ENCODE data around the gene SAMMSON.

The SAMMSON gene

DNA sequence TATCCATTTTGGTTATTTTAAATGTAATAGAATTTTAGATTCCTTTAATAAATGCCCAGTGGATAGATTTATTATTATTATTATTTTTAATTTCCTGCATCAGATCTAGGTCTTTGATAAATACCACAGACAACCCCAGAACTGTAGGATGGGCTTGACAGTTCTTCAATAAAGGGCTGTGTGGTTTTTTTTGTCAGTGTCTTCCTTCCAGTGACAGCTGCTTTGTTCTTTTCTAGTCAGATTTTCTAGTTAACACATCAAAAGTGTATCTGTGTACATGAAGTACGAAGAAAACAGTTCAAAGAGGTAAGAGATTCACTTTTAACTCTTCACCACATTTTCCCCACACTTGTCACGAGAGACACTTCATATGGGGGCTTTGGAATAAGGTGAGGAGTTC lies 120.3 kb downstream of the SAMMSON start:
- H3K4me1 ChIP-seq (ENCODE audit: control insufficient read depth, low read length) = no peaks in the 10 kb centered on the region
- H3K4me2 ChIP-seq (ENCODE audit: low read length) = no peak overlapping the region

More for the DNA sequence above, 120.3 kb downstream of the SAMMSON start:
- Histone ChIP-seq H3K36me3 (ENCODE audit: control insufficient read depth, low read length) (no peaks in the 10 kb centered on the region), H3K4me3 (ENCODE audit: low read length) (no peak overlapping the region), H3K9me2 (replicated peaks; ENCODE audit: control insufficient read depth, low read length) (no peaks in the 10 kb centered on the region), H3K79me2 (ENCODE audit: control insufficient read depth, low read length) (no peaks in the 10 kb centered on the region), H3K9me3 (ENCODE audit: control insufficient read depth, insufficient read depth, low read length) (no peaks in the 10 kb centered on the region), H3F3A (ENCODE audit: control insufficient read depth, insufficient read depth) (no peaks in the 10 kb centered on the region), H4K20me1 (ENCODE audit: control insufficient read depth, insufficient read depth, low read depth, low read length) (no peaks in the 10 kb centered on the region), H3K27me3 (ENCODE audit: control insufficient read depth, low read length) (no peaks in the 10 kb centered on the region), H3K27ac (ENCODE audit: low read depth, low read length) (no peak overlapping the region)
- no peak for TF ChIP-seq EZH2phosphoT487 (IDR thresholded peaks at IDR 0.05; ENCODE audit: borderline replicate concordance, low read length)
- TF ChIP-seq, protein P1, sequence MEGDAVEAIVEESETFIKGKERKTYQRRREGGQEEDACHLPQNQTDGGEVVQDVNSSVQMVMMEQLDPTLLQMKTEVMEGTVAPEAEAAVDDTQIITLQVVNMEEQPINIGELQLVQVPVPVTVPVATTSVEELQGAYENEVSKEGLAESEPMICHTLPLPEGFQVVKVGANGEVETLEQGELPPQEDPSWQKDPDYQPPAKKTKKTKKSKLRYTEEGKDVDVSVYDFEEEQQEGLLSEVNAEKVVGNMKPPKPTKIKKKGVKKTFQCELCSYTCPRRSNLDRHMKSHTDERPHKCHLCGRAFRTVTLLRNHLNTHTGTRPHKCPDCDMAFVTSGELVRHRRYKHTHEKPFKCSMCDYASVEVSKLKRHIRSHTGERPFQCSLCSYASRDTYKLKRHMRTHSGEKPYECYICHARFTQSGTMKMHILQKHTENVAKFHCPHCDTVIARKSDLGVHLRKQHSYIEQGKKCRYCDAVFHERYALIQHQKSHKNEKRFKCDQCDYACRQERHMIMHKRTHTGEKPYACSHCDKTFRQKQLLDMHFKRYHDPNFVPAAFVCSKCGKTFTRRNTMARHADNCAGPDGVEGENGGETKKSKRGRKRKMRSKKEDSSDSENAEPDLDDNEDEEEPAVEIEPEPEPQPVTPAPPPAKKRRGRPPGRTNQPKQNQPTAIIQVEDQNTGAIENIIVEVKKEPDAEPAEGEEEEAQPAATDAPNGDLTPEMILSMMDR (IDR thresholded peaks at IDR 0.05; ENCODE audit: low read depth, low read length, poor library complexity, severe bottlenecking) = no peak
